ENCODE measurements around the gene AGBL4.

DNA sequence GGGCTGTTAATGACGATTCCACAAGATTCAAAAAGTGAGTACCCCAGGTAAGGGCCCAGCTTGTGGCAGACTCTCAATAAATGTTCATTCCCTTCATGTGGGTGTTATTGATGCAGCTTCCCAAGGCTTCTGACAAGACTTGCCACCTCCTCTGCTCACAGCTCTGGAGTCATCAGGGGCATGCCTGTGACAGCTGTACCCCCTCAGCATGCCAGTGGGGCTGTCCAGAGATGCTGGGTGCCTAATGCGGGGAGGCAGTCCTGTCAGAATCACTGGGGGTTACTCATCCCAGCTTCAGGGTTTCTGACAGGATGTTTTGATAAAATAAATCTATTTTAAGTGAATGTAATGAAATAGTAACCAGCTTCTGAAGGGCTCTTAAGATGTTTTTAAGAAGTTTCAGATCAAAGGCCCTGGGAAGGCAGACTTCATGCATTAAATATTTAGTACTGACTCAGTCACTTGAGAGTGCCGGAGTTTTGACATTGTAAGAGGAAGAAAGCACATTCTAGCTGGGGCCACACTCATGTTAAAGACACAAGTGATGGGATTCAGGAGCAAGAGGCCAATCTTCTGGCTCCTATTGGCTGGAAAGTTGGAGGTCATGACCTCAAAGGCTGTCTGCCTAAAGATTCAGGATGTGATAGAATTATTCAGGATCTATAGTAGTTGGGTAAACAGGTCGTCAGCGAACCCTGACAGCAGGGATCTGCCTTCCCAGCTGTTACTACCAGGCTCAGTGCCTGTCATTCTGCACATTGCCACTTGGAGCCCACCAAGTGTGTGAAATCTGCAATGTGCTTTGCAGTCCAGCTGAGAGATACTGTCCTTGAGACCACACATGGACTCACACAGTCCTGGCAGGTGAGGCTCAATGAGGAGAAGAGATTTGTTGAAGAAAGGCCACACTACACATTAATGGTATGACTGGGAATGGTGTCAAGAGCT is 1007.5 kb downstream of the AGBL4 start:
- TF ChIP-seq, protein P1, sequence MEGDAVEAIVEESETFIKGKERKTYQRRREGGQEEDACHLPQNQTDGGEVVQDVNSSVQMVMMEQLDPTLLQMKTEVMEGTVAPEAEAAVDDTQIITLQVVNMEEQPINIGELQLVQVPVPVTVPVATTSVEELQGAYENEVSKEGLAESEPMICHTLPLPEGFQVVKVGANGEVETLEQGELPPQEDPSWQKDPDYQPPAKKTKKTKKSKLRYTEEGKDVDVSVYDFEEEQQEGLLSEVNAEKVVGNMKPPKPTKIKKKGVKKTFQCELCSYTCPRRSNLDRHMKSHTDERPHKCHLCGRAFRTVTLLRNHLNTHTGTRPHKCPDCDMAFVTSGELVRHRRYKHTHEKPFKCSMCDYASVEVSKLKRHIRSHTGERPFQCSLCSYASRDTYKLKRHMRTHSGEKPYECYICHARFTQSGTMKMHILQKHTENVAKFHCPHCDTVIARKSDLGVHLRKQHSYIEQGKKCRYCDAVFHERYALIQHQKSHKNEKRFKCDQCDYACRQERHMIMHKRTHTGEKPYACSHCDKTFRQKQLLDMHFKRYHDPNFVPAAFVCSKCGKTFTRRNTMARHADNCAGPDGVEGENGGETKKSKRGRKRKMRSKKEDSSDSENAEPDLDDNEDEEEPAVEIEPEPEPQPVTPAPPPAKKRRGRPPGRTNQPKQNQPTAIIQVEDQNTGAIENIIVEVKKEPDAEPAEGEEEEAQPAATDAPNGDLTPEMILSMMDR (IDR thresholded peaks at IDR 0.05) = no peak
- no peak for TF ChIP-seq POLR2A (IDR thresholded peaks at IDR 0.05)
